Measurements from ENCODE around the gene TCP11L2.

DNA sequence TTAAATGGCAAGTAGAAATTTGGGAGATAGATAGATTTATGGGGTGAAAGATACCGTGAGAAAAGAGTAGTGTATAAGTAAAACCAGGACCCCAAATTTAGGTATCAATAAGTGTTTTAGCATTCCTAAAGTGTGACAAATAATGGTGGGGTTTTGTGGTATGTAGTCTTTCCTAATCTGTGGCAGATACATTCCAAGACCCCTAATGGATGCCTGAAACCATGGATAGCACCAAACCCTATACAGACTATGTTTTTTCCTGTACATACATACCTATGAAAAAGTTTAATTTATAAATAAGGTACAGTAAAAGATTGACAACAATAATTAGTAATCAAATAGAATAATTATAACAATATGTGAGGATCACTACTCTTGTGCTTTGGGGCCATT is 14.4 kb upstream of the TCP11L2 start:
- no peak for TF ChIP-seq EZH2 (optimal IDR thresholded peaks at IDR 0.05; ENCODE audit: low read depth, low read length)
- TF ChIP-seq, protein P1, sequence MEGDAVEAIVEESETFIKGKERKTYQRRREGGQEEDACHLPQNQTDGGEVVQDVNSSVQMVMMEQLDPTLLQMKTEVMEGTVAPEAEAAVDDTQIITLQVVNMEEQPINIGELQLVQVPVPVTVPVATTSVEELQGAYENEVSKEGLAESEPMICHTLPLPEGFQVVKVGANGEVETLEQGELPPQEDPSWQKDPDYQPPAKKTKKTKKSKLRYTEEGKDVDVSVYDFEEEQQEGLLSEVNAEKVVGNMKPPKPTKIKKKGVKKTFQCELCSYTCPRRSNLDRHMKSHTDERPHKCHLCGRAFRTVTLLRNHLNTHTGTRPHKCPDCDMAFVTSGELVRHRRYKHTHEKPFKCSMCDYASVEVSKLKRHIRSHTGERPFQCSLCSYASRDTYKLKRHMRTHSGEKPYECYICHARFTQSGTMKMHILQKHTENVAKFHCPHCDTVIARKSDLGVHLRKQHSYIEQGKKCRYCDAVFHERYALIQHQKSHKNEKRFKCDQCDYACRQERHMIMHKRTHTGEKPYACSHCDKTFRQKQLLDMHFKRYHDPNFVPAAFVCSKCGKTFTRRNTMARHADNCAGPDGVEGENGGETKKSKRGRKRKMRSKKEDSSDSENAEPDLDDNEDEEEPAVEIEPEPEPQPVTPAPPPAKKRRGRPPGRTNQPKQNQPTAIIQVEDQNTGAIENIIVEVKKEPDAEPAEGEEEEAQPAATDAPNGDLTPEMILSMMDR (IDR thresholded peaks at IDR 0.05; ENCODE audit: low read length), result no peak
- no peak for TF ChIP-seq EZH2phosphoT487 (IDR thresholded peaks at IDR 0.05; ENCODE audit: low read length)
